HL-60 (cell line): Measurements from ENCODE around the gene IGFN1.

ENCODE experiments used
- GABPA ChIP-seq: IDR thresholded peaks from 2 replicates; pipeline ENCODE4 v1.6.1; 2012; ENCODE audit warnings: low read depth
- TF ChIP-seq, protein P1 (sequence below): IDR thresholded peaks from one replicate; pipeline ENCODE4 v1.5.1; 2011; ENCODE audit warnings: low read length, control low read depth, inconsistent platforms; ENCODE audit not compliant: insufficient read depth

DNA sequence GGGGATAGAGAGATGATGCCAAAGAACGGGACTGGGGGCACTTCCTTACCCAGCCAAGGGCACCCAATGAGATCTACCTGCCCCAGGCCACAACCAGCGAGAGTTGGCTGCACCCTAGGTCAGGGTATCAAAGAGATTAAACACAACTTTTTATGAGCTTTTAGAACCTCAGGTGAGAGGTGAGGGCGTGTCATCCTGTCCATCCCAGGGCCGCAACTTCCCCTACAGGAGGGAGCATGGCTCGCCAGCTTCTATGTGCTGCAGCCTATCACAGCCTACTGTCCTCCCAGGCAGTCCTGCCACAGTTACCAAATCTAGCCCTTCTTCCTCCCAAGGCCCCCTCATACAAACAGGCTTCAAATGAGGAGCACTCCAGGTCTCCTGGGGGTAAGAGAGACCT lies 49.2 kb upstream of the IGFN1 start:
- TF ChIP-seq, protein P1, sequence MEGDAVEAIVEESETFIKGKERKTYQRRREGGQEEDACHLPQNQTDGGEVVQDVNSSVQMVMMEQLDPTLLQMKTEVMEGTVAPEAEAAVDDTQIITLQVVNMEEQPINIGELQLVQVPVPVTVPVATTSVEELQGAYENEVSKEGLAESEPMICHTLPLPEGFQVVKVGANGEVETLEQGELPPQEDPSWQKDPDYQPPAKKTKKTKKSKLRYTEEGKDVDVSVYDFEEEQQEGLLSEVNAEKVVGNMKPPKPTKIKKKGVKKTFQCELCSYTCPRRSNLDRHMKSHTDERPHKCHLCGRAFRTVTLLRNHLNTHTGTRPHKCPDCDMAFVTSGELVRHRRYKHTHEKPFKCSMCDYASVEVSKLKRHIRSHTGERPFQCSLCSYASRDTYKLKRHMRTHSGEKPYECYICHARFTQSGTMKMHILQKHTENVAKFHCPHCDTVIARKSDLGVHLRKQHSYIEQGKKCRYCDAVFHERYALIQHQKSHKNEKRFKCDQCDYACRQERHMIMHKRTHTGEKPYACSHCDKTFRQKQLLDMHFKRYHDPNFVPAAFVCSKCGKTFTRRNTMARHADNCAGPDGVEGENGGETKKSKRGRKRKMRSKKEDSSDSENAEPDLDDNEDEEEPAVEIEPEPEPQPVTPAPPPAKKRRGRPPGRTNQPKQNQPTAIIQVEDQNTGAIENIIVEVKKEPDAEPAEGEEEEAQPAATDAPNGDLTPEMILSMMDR: no peak
- TF ChIP-seq GABPA: no peak
